Gastrocnemius medialis (tissue), 4 donors: ENCODE data around the gene TOM1.

ENCODE experiments used
- POLR2A ChIP-seq, 2 donors: fragments of 450-650 bp; IDR thresholded peaks; one replicate each; pipeline ENCODE4 v1.6.1; 2017; ENCODE audit warnings: antibody characterized with exemption in 2 of 2, mild to moderate bottlenecking in 2 of 2, moderate library complexity in 2 of 2
- TF ChIP-seq, protein P1 (sequence below), 5 experiments: fragments of 450-650 bp in 3 of 5; fragments of 200-600 bp in 2 of 5; sonication (generic) in 2 of 5; IDR thresholded peaks in 4 of 5; conservative IDR thresholded peaks in 1 of 5; 1 replicate in 4 of 5; 2 replicates in 1 of 5; pipeline ENCODE4 v1.5.1; 2016 to 2019; ENCODE audit warnings: antibody characterized with exemption in 5 of 5, mild to moderate bottlenecking in 3 of 5, moderate library complexity in 3 of 5

DNA sequence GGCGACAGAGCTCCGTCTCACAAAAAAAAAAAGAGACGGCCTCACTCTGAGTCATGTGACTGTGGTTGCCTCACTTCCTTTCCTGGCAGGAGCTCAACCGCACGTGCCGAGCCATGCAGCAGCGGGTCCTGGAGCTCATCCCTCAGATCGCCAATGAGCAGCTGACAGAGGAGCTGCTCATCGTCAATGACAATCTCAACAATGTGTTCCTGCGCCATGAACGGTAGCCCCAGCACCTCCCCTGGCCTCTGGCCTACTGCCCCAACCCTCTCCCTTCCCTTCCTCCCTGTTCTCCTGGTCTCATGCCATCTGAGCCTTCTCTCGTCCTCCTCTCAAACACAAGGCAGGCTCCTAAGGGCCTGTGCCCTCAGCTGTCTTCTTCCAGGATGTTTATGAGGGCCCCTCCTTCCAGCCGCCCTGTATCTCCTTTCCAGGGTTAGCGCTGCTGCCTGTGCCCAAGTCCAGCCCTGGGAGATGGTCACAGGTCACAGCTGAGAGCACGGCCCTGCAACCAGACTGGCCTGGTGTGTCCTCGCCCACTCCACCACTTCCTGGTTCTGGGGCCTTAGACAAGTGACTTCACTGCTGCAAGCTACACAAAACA lies 30.7 kb downstream of the TOM1 start:
- TF ChIP-seq, protein P1, sequence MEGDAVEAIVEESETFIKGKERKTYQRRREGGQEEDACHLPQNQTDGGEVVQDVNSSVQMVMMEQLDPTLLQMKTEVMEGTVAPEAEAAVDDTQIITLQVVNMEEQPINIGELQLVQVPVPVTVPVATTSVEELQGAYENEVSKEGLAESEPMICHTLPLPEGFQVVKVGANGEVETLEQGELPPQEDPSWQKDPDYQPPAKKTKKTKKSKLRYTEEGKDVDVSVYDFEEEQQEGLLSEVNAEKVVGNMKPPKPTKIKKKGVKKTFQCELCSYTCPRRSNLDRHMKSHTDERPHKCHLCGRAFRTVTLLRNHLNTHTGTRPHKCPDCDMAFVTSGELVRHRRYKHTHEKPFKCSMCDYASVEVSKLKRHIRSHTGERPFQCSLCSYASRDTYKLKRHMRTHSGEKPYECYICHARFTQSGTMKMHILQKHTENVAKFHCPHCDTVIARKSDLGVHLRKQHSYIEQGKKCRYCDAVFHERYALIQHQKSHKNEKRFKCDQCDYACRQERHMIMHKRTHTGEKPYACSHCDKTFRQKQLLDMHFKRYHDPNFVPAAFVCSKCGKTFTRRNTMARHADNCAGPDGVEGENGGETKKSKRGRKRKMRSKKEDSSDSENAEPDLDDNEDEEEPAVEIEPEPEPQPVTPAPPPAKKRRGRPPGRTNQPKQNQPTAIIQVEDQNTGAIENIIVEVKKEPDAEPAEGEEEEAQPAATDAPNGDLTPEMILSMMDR (IDR thresholded peaks at IDR 0.05 in 4 of 5, conservative IDR thresholded peaks at IDR 0.05 in 1 of 5): no peak
- TF ChIP-seq POLR2A (IDR thresholded peaks at IDR 0.05): peak; percentile 54 to 55
